Measurements from ENCODE around the gene POU6F2. TPM values are rescaled to one million over a fixed set of nuclear protein-coding genes. Genes with fewer than 3 reads are reported as not detected.

POU6F2 gene
- total RNA-seq, 1 experiment from 2014 or later, result 0.27 TPM

DNA sequence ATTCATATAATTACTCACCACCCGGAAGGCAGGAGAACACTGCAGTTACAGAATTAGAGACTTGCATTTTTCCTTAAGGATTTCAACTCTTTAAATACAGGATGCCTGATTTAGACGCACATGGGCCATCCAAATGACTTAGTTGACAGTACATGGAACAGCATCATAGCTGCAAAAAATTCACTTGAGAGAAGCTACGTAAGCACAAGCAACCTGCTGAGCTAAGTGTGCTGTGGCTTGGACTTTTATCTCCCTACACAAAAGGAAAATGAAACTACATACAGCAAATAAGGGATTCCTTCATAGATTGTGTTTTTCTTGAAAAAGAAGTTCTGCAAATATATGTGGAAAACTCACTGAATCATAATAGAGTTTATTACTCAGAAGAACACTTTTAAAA lies 152.6 kb downstream of the POU6F2 start:
- Histone ChIP-seq H3K9me3 (ENCODE audit: control insufficient read depth in 1 of 2, insufficient read depth in 1 of 2, low read depth in 1 of 2, low read length in 2 of 2) (no peaks in the 10 kb centered on the region), H3K4me1 (ENCODE audit: control insufficient read depth in 1 of 2, insufficient read depth in 2 of 2, low read length in 2 of 2) (no peaks in the 10 kb centered on the region), H3K9me2 (ENCODE audit: insufficient read depth) (no peaks in the 10 kb centered on the region), H3K4me2 (ENCODE audit: low read length) (no peak overlapping the region), H3K79me2 (ENCODE audit: insufficient read depth, low read length) (no peaks in the 10 kb centered on the region), H3K36me3 (ENCODE audit: control insufficient read depth in 1 of 2, insufficient read depth in 2 of 2, low read length in 2 of 2) (no peaks in the 10 kb centered on the region), H4K20me1 (ENCODE audit: insufficient read depth) (no peaks in the 10 kb centered on the region), H3K4me3 (replicated peaks in 1 of 2; ENCODE audit: low read depth in 1 of 2, low read length in 2 of 2) (no peak overlapping the region), H2AFZ (ENCODE audit: low read depth, low read length, poor library complexity, severe bottlenecking) (no peak overlapping the region), H3K27me3 (ENCODE audit: insufficient read depth, low read length) (peaks cover 19% of the 10 kb centered on the region; the same call in 1 of the 2 replicates), H3K27ac (ENCODE audit: low read depth, low read length) (no peak overlapping the region), H3K9ac (ENCODE audit: low read length) (no peak overlapping the region)
- TF ChIP-seq REST (IDR thresholded peaks at IDR 0.05; ENCODE audit: low read depth), result no peak
- no peak for TF ChIP-seq SP1 (IDR thresholded peaks at IDR 0.05; ENCODE audit: low read depth)
- TF ChIP-seq SRF (IDR thresholded peaks at IDR 0.05; ENCODE audit: low read depth), result no peak
- TF ChIP-seq ATF3 (IDR thresholded peaks at IDR 0.05), result no peak
- TF ChIP-seq CTCF (IDR thresholded peaks at IDR 0.05 in 2 of 3, conservative IDR thresholded peaks at IDR 0.05 in 1 of 3; ENCODE audit: borderline replicate concordance in 1 of 3, insufficient read depth in 1 of 3, low read depth in 2 of 3, low read length in 2 of 3), result no peak
- TF ChIP-seq EGR1 (IDR thresholded peaks at IDR 0.05; ENCODE audit: low read depth), result no peak
- TF ChIP-seq ELF1 (IDR thresholded peaks at IDR 0.05; ENCODE audit: borderline replicate concordance, low read depth), result no peak
- BruUV-seq (replicated peaks), result no TSS peak
- ChIA-PET CTCF (no interaction called here), POLR2A (no interaction called here), RAD21 (ENCODE audit: low non-redundant PET in 1 of 2, low total read pairs in 2 of 2, uncharacterized antibody in 2 of 2, unreplicated experiment in 2 of 2) (no interaction called here)
- no peak for DNase-seq (ENCODE audit: low read depth, low spot score)
- no peak for ATAC-seq
- intact Hi-C loops (cut with micrococcal nuclease), result no loop called here
